GM18951 (cell line): ENCODE results near the gene ACBD6.

ENCODE experiments used
- POLR2A ChIP-seq: IDR thresholded peaks from 4 replicates; pipeline ENCODE4 v1.6.1; 2011; ENCODE audit warnings: mild to moderate bottlenecking; ENCODE audit not compliant: insufficient read length, insufficient read depth; ENCODE audit errors: extremely low read depth
- in situ Hi-C: fragments of 300-500 bp; cut with MboI; formaldehyde crosslinking; loops from one replicate; pipeline ENCODE4 v1.12.0; 2022; ENCODE audit warnings: low sequenced_read_pairs, mixed read lengths, inconsistent platforms; ENCODE audit not compliant: unreplicated experiment

ACBD6 gene

DNA sequence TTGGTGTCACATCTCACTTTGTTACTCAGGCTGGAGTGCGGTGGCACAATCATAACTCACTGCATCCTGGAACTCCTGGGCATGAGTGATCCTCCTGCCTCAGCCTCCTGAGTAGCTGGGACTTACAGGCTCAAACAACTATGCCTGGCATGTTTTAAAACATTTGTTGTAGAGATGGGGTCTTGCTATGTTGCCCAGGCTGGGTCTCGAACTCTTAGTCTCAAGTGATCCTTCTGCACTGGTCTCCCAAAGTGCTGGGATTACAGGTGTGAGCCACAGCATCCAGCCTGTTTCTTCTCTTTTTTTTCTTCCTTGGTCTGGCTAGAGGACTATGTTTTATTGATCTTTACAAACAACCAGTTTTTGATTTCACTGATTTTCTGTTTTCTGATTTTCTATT is 207.7 kb downstream of the ACBD6 start:
- no peak for TF ChIP-seq POLR2A
- in situ Hi-C loops = no loop called here

DNA sequence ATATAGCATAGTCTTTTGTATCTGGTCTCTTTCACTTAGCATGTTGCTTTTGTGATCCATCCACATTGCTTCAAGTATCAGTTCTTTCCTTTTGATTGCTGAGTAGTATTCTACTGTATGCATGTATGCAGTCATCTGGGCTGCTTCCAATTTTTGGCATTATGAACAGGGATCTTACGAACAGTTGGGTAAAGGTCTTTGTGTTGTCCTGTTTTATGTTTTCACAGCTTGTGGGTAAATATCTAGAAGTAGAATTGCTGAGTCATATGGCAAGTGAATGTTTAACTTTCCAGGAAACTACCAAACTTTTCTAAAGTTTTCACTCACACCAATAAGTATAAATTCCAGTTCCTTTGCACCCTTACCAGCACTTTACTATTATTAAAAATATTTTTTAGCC is 211.4 kb downstream of the ACBD6 start:
- in situ Hi-C loops = no loop called here

DNA sequence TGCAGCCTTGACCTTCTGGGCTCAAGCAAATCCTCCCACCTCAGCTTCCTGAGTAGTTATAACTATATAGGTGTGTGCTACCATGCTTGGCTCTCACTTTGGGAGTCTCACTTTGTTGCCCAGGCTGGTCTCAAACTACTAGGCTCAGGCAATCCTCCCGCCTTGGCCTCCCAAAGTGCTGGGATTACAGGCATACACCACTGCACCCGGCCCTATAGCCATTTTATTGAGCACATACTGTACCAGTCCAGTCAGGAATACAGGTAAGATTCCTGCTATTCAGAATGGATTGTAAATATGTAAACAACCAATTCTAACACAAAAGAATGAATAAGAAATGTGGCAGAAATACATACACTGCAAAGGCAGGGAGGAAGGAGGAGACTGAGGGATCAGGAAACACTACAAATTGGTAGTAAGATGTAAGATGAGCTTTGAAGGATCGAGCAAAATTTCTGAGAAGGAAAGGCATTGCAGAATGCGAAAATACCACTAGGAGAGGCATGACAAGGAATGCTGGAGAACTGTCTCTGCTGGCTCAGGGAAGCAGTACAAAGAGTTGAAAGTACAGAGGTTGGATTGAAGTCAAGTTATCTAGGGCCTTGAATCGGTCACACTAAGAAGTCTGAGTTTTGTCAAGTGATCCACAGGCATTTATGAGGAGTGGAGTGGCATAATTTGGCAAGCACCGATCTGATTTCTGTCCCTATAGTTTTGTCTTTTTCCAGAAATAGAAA is 211.9 kb downstream of the ACBD6 start:
- no peak for TF ChIP-seq POLR2A
- in situ Hi-C loops = no loop called here

More for the DNA sequence above, 211.4 kb downstream of the ACBD6 start:
- TF ChIP-seq POLR2A = no peak

DNA sequence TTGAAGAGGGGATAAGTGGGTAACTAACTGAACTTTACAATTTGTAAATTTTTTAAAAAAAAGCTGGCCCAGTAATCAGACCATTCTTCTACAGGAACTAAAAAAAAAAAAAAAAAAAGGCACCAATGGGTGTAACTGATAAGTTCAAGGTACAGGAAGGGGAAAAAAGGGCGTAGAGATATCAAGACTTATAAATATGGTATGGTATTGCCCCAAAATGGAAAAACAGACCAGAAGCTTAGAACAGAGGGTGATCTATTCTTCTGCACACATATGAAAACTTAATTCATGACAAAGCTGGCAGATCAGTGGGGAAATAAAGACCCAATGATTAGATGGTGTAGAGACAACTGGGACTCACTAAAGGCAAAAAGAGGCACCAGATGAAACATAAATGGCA is 213.4 kb downstream of the ACBD6 start:
- in situ Hi-C loops = no loop called here
- TF ChIP-seq POLR2A = no peak

DNA sequence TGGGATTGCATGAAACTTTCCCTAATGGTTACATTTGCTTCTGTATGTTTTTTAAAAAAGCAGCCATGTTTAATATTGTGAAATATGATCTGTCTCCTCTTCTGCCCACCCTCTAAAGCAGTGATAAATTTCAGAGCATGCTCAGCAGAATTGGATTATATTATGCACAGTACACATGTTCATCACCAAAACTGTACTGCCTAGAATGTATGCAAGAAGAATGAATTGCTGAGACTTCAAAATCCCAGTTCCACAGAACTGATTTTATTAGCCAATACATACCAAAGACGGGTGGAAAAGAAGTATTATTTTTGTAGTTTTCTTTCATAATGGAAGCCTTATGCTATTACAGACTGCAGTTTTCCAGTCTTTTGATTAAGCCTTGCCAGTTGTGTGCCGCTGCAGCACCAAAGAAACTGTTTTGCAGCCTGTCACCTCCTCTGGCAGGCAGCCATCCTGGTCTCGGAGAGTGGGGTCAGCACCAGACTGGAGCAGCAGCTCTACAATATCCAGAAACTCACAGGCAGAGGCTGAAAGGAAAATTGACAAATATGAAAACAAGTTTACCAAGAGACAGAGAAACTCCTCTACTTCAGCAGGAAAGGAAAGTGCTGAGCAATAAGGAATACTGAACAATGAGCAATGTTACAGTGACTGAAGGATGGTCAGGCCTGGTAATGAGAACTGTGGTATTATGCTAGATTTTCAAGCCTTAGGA is 214.2 kb downstream of the ACBD6 start:
- in situ Hi-C loops = no loop called here
- TF ChIP-seq POLR2A = no peak

DNA sequence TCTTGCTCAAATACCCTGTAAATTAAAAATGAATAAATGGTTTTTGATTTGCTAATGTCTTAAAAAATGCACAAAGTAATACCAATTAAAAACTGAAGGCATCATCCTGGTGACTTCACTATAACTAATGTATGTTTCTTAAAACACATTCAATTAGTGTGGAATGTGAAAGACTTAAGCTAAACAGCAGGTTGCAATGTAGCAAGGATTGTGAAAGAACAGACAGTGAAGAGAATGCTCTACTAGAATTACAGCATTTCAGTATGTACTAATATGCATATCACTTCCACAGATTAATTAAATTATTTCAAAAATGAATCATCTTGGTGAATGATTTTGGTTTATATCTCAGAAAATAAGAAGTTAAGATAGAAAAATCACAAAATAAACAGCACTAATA is 216.0 kb downstream of the ACBD6 start:
- in situ Hi-C loops = no loop called here
- no peak for TF ChIP-seq POLR2A

DNA sequence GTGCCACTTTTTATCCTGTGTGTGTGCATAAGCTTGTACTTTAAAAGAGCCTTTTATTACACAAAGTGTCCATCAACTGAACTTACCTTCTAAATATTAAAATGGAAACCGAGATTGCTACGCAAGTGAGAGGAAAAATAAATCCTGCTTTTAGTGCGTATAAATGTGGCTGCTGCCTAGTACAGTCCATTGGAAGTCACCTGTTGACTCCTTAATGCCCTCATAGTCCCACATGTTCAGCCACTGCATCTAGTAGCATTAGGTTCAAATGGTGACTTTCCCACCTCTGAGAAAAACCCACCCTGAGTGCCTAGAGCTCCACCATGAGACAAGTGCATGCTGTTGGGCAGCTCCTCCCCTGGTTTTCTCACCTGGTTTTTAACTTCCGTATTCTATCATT is 219.3 kb downstream of the ACBD6 start:
- no peak for TF ChIP-seq POLR2A
- in situ Hi-C loops = no loop called here

DNA sequence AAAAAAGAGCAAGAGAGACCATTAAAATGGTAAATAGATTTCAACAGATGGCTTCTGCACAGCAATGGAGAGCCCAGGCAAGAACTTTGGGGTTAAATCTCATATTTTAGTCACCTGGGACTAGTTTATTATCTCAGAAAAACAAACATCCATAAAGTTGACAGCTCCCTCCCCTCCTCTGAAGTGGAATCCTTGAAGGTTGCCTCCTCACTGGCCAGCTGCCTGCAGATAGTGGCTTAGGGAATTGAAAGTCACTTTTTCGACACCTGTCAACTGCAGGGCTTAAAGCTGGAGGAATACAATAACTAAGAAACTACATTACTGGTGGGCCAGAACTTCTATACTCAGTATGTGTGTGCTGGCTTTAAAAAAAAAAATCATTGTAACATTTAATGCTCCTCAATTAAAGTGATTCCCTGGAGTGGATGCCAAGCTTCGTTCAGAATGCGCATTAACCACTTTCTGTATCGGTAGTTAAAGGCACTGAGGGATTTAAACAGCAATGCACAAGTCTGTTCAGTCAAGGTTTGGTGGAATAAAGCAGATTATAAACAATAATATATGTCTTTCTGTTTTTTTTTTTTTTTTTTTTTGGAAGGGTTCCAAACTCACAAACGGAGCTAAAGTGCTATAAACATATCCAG is 219.9 kb downstream of the ACBD6 start:
- TF ChIP-seq POLR2A = no peak
- in situ Hi-C loops = no loop called here

DNA sequence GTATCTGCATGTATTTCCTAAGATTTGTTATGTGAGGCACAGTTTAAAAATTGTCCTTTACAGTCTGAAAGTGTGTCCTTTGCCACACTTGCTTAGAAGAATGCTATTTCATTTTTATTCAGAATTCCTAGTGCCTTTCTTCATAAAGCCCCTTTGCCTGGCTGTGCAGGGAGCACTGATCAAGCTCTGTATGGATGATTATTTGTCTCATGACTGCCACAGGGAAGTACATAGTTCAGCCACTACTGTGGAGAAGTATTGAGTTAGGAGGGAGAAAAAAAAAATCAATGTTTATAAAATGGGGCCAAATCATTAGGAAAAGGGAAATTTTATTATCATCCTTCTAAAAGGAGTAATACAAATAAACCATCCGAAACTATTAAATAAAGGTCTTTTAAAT is 220.9 kb downstream of the ACBD6 start:
- TF ChIP-seq POLR2A = no peak
- in situ Hi-C loops = no loop called here

DNA sequence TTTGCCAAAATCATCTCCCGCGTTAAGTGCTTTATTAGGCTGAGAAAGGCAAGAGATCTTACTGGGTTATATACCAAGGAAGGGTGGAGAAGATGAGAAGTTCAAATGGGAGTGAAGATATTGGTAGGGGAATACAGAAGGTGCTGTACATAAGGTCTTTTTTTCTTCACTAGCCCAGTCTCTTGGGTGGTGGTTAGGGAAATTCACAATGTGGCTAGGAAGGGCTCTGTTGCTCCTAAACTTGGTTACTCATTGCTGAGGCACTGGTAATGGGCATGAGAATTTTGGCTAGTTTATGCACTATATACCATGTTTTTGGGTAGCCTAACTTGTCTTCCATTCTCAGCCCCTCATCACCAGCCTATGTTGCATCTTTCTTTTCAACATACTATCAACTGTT is 221.8 kb downstream of the ACBD6 start:
- no peak for TF ChIP-seq POLR2A
- in situ Hi-C loops = no loop called here

DNA sequence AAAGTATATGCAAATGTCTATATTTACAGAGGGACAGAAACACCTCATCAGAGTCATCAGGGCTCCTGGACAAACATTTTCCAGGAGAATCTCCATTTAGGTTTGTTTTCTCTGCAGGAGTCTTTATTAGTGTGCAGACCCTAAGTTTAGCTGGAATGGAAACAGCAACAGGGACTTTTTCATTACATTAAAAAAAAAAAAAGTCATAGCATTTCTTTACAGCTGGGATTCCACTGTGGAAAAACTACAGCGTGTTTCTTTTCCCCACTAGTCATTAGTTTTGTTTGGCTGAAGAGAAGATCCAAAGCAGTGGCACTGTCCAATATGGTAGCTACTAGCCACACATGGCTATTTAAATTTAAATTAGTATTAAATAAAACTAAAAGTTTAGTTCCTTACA is 222.7 kb downstream of the ACBD6 start:
- no peak for TF ChIP-seq POLR2A
- in situ Hi-C loops = no loop called here

DNA sequence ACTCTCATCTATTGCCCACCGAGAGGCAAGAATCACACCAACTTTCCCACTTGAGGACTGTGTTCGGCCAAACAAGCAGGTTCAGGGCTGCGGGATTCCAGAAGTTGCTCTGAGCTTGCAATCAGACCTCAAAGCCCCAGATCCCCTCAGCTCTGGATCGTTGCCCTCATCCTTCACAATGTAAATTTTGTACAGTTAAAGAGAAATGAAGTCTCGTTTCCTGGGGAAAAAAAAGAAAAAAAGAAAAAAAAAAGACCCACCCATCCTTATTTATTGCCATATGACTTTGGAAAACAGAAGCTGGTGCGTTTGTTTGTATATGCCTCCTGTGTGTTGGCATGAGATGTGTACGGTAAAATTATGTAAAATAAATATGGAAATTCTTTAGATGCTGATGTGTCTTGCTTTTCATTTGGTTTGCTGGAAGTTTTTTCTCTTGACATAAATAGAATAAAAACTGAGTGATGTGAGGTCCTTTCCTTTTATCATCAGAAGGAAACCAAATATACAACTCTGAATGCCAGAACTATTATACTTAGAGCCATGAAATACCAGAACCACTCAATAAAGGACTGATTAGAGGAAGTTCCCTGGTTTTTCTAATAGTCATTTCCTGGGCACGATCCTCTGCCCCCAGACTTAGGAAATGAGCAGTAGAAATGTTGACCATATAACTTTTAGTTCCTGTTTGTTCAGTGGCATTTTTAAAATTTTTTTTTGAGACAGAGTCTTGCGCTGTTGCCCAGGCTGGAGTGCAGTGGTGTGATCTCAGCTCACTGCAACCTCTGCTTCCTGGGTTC is 223.6 kb downstream of the ACBD6 start:
- no peak for TF ChIP-seq POLR2A
- in situ Hi-C loops = no loop called here

DNA sequence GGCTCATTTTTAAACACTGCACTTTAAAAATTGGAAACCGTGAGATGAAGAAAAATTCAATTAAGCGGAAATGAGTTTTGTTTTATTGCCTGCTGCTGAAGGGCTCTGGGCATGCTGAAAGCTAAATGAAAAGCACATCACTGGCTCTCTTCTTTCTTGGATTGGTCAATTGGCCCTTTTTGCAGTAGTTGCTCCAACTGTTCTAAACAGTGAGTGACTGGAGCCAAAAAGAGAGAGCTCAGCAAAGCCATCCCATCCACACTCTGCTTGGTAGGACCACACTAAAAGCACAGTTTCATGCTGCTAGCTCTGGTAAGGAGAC is 224.2 kb downstream of the ACBD6 start:
- TF ChIP-seq POLR2A = no peak
- in situ Hi-C loops = no loop called here
